NCI-H146 treated with DMSO at 0.1 percent for 48 hours (cell line): ENCODE results near the gene RGPD3.
"Not testable (repeated sequence)": the region's sequence is repeated elsewhere in the genome, so short reads cannot be mapped to it uniquely, and the experiment has no call there.

ENCODE experiments used
- DNase-seq: peaks from one replicate; lab custom pipeline; 2025; ENCODE audit not compliant: unreplicated experiment; lab: John Stamatoyannopoulos, UW

The RGPD3 gene

GRCh38 chr2:106486551-106487385, 18.6 kb upstream of the RGPD3 start, which contains the start of gene CD8B2:
TSS of gene CD8B2 (plus strand) at chr2:106487364. CDS start at chr2:106487427, 63 bp downstream.
- not testable (repeated sequence) for DNase-seq

GRCh38 chr2:106479563-106479962, 11.3 kb upstream of the RGPD3 start:
- not testable (repeated sequence) for DNase-seq

- not testable (repeated sequence) for DNase-seq
Observed at GRCh38 chr2:106477647-106478046, 9.4 kb upstream of the RGPD3 start.

DNA sequence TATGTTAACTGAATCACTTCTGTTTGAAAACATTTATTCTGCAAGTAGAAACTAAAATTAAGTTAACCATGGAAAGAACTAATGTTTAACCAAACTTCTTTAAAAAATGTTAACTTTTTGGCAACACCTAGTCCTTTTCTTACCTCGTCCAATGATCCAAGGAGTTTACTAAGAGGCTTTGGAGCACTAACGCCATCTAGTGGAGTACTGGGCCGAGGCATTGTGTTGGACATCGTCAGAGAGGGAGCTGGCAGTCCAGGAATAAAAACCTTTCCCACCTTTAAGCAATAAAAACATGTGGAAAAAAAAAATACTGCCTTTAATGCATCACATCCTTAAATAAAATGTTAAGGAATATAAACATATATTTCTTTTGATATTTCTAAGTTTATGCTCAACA, 2.4 kb upstream of the RGPD3 start:
- DNase-seq, result not testable (repeated sequence)

- not testable (repeated sequence) for DNase-seq
Observed at GRCh38 chr2:106467516-106467915, 697 bp downstream of the RGPD3 start.

DNA sequence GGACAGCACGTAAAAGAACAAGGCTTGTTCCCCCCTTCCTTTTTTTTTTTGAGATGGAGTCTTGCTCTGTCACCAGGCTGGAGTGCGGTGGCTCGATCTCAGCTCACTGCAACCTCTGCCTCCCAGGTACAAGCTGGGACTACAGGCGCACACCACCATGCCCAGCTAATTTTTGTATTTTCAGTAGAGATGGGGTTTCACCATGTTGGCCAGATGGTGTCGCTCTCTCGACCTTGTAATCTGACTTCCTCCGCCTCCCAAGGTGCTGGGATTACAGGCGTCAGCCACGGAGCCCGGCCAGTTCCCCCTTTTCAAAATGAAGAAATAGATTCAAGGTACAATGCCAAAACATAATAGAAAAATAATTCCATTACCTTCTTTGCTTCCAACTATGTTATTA, 6.3 kb downstream of the RGPD3 start:
- not testable (repeated sequence) for DNase-seq

- not testable (repeated sequence) for DNase-seq
Observed at GRCh38 chr2:106390680-106391079, 77.5 kb downstream of the RGPD3 start.

- not testable (repeated sequence) for DNase-seq
Observed at GRCh38 chr2:106388814-106389410, 79.3 kb downstream of the RGPD3 start.

DNA sequence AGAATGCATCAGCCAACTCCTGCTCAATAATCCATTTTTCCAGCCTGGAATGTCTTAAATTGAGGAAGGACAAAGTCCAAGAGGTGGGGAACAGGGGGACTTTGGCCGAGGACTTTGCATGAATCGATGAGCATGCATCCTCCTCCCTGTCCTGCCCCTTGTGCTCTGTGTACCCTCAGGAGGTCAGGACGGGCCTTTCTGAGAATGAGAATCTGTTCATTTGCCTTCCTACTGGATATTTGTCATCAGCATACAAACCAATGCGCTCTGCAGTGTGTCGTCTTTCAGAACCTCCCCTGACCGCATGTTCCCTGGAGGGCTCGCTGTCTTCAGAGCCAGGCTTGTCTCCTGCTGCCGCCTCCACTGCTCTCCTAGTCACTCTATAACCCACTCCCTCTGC, 83.7 kb downstream of the RGPD3 start:
- not testable (repeated sequence) for DNase-seq

GRCh38 chr2:106381867-106382266, 86.3 kb downstream of the RGPD3 start:
- not testable (repeated sequence) for DNase-seq

- not testable (repeated sequence) for DNase-seq
Observed at GRCh38 chr2:106379567-106379966, 88.6 kb downstream of the RGPD3 start.

DNA sequence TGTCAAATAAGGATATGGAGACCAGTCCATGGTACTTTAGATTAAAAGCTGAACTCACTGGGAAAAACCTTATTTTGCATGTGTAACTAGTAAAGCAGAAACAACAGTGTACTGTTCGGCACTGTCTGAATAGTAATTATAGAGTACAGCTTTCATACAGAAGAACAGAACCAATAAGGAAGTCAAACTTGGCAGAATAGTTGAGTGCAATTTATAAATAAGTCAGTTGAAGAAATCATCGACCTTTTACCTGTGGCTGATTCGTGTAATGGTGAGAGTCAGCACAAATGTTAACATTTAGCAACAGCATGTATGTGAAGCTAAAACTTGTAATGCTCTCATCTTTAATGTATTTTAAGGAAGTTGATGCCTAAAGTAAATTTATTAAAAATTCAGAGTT, 99.0 kb downstream of the RGPD3 start:
- DNase-seq, result not testable (repeated sequence)

DNA sequence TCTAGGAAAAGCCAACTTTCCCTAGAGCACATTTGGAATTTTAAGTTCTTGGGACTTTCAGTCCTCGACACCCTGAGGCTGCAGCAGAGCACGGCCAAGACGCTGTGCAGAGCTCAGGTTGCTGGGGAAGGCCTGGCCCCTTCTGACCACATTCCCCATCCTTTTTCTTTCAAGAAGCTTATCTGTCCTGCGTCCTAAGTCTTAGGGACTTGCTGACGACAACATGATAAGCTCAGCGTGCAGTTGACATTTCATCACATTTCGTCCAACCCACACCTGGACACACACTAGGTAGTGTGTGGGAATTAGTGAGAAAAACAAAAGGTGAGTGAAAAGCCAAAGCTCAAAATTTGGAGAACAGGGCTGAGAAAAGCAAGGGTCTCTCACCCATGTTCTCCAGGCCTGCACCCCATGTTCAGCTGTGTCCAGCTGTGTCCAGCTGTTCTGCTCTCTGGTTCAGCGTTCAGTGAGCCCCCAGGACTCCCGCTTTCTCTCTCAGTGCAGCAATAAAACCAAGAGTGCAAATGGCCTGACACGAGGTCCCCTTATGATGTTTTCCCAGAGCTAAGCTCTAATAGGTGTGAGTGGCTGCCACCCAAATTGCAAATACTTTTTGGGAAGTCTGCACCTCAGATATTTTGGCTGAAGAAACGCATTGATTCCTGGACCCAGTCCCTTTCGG, 101.9 kb downstream of the RGPD3 start:
- DNase-seq, result no peak

- DNase-seq, result no peak
Observed at GRCh38 chr2:106363791-106364190, 104.4 kb downstream of the RGPD3 start.

DNA sequence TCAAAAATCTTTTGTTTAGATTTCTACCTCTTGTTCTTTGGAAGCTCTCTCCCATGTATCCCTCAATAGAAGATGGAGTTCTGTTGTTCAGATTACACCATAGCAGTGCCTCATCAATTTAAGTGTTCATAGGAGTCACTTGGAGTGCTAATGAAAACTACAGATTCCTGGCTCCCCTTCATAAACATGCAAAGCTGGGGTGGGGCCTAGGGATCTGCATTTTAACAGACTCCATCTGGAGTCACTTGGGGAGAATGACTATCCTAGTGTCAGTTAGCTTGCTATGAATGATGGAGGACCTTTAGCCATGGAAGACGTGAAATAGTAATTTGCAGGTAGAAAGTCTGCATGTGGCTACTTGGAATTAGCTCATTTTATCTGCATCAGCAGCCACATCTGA, 105.4 kb downstream of the RGPD3 start:
- DNase-seq, result no peak

DNA sequence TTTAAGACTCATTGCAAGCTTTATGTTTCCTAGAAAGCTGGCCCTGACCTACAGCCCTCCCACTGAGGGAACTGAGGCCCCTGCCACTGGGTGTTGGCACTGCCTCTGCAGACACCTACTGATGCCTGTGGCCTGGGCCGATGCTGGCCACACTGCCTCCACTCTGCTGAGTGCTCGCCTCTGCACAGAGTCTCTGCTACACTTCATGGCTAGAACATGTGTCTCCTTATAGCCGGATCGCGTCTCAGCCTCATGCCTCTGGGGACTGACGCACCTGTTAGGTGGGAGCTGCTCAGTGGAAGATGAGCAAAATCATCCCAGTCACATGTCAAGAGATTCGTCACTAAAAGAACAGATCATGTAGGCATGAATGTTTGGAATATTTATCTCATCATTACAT, 108.7 kb downstream of the RGPD3 start:
- no peak for DNase-seq

DNA sequence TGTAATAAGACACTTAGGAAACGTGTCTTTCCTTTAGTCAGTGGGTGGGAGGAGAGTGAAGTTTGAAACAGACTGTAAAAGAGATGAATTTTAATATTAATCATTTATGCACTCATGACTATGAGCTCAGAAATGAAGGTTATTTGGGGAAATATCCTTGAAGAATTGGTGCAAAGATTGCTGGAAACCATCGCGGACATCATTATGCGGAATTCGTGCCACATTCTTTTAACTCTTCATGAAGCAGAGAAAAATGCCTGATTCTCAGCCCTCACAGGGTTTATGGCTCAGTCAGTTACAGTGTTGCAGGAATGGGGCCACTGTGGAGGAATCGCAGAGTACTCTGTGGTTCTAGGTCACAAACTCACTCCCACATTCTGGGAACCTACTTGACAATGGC, 109.7 kb downstream of the RGPD3 start:
- no peak for DNase-seq

- DNase-seq, result no peak
Observed at GRCh38 chr2:106358081-106358480, 110.1 kb downstream of the RGPD3 start.

DNA sequence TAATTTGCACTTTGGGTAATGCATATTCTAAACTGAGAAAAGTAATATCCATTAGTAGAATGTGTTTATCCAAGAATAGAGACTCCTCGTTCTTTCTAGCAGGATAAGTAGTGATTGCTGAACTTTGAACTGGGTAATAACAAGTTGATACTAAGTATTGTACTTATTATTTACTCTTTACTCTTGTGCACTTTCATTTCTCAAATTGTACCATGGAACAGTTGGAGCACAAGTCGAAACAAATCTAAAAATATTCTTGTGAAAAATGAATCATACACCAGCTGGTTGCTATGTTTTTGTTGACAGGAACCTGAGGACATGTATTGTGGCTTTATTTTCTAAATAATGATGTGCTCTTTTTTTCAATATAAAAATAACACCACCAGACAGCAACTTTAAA, 111.9 kb downstream of the RGPD3 start:
- no peak for DNase-seq

DNA sequence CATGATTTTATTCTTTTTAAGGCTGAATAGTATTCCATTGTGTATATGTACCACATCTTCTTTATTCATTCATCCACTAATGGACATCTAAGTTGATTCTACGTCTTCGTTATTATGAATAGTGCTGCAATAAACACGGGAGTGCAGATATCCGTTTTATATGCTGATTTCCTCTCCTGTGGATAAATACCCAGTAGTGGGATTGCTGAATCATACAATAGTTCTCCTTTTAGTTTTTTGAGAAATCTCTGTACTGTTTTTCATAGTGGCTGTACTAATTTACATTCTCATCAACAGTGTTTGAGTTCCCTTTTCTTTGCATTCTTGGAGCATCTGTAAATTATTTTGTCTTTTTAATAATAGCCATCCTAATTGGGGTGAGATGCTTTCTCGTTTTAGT, 114.5 kb downstream of the RGPD3 start:
- DNase-seq, result no peak

DNA sequence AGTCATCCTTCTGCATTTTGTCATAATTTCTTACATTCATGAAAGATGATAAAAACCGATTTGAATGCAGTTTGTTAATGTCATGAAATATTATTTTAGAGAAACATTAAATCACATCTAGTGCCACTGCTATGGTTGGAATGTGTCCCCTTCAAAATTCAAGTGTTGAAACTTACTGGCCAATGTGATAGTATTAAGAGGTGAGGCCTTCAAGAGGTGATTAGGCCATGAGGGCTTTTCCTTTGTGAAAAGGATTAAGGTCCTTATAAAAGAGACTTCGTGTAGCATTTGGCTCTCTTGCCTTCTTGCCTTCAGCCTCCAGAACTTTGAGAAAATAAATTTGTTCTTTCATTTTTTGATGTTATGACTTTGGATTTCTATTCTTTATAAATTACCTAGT, 117.2 kb downstream of the RGPD3 start:
- no peak for DNase-seq

- DNase-seq, result no peak
Observed at GRCh38 chr2:106344302-106344701, 123.9 kb downstream of the RGPD3 start.
